OCI-LY7 (cell line): ENCODE measurements around the gene DYNAP.

Experiments
- CTCF ChIP-seq: fragments of 200-600 bp; sonication (generic); conservative IDR thresholded peaks from 2 replicates; pipeline ENCODE4 v1.5.1; 2014; ENCODE audit warnings: mild to moderate bottlenecking, antibody characterized with exemption, low read length, moderate library complexity, mixed read lengths
- EZH2phosphoT487 ChIP-seq: fragments of 200-600 bp; sonication (generic); IDR thresholded peaks from 2 replicates; pipeline ENCODE4 v1.6.1; 2018; ENCODE audit warnings: low read depth, borderline replicate concordance, mild to moderate bottlenecking, mixed run types, antibody characterized with exemption, low read length, moderate library complexity, mixed read lengths

- TF ChIP-seq EZH2phosphoT487 (no peak), CTCF (no peak)
Observed at GRCh38 chr18:54580202-54580729, 10.8 kb upstream of the DYNAP start.
